HCT116 (cell line): ENCODE results near the gene RANBP10. TPM values are rescaled to one million over a fixed set of nuclear protein-coding genes. Genes with fewer than 3 reads are reported as not detected.

Source experiments
- ATAC-seq: fragments of 200-7000 bp; cut with Tn5 transposase; 2 replicates; pipeline ENCODE4 v1.9.1; 2020; ENCODE audit warnings: mild to moderate bottlenecking, moderate library complexity
- BruUV-seq: library from RNA; stranded (reverse); fragments of 400-500 nt; replicated peaks from 2 replicates; lab custom pipeline; 2021; lab: Mats Ljungman, UMichigan
- CTCF ChIA-PET: fragments of 300-600 bp; sonication (Branson Sonifier 250); formaldehyde crosslinking; loops from one replicate; lab custom pipeline; 2021; ENCODE audit warnings: antibody characterized with exemption; lab: Charles Lee
- POLR2A ChIA-PET: fragments of 300-600, 350-600 bp; sonication (Branson Sonifier 250); formaldehyde crosslinking; loops from one replicate; lab custom pipeline; 2021; ENCODE audit warnings: antibody characterized with exemption; lab: Charles Lee
- RAD21 ChIA-PET, 2 experiments: fragments of 300-600 bp; sonication (Branson Sonifier 250); formaldehyde crosslinking; loops; one replicate each; lab custom pipeline; 2023; ENCODE audit warnings: low total read pairs in 2 of 2; ENCODE audit not compliant: uncharacterized antibody in 2 of 2, unreplicated experiment in 2 of 2, low non-redundant PET in 1 of 2; lab: Charles Lee
- DNase-seq: peaks from one replicate; pipeline ENCODE4 v3.0.0-alpha.2; 2010; ENCODE audit warnings: low read depth, low spot score
- H2AFZ ChIP-seq: fragments of 200-600 bp; shearing (Covaris generic), sonication (generic); 2 replicates; pipeline ENCODE4 v1.6.1; 2017; ENCODE audit warnings: low read depth, mixed run types, mixed read lengths, antibody characterized with exemption, low read length; ENCODE audit not compliant: poor library complexity, severe bottlenecking
- H3K27ac ChIP-seq: 2 replicates; pipeline ENCODE4 v1.5.1; 2012; ENCODE audit warnings: low read depth, low read length
- H3K27me3 ChIP-seq: fragments of 200-600 bp; sonication (generic); 2 replicates; pipeline ENCODE4 v1.6.1; 2016; ENCODE audit warnings: mixed run types, low read length, mixed read lengths; ENCODE audit not compliant: insufficient read depth
- H3K36me3 ChIP-seq, 2 experiments: fragments of 200-500 bp in 1 of 2; fragments of 200-600 bp in 1 of 2; sonication (Bioruptor generic) in 1 of 2; sonication (generic) in 1 of 2; 2 replicates each; pipeline versions ENCODE4 v1.5.1 to v1.6.1; 2014 to 2016; ENCODE audit warnings: low read length in 2 of 2, inconsistent platforms in 1 of 2, mixed read lengths in 1 of 2, mixed run types in 1 of 2; ENCODE audit not compliant: insufficient read depth in 2 of 2, control insufficient read depth in 1 of 2
- H3K4me1 ChIP-seq, 2 experiments: fragments of 200-600 bp in 1 of 2; sonication (generic) in 1 of 2; 2 replicates each; pipeline versions ENCODE4 v1.5.1 to v1.6.1; 2012 to 2017; ENCODE audit warnings: low read length in 2 of 2, inconsistent platforms in 1 of 2, mild to moderate bottlenecking in 1 of 2, mixed read lengths in 1 of 2, mixed run types in 1 of 2, moderate library complexity in 1 of 2; ENCODE audit not compliant: insufficient read depth in 2 of 2, control insufficient read depth in 1 of 2
- H3K4me2 ChIP-seq: fragments of 200-600 bp; sonication (generic); 2 replicates; pipeline ENCODE4 v1.6.1; 2017; ENCODE audit warnings: mixed run types, low read length, mixed read lengths
- H3K4me3 ChIP-seq, 2 experiments: fragments of 200-600 bp in 1 of 2; sonication (generic) in 1 of 2; replicated peaks in 1 of 2; 2 replicates each; pipeline ENCODE4 v1.5.1; 2011 to 2016; ENCODE audit warnings: low read length in 2 of 2, control low read depth in 1 of 2, low read depth in 1 of 2, mild to moderate bottlenecking in 1 of 2, mixed read lengths in 1 of 2, mixed run types in 1 of 2
- H3K79me2 ChIP-seq: fragments of 200-600 bp; sonication (generic); 2 replicates; pipeline ENCODE4 v1.6.1; 2017; ENCODE audit warnings: mild to moderate bottlenecking, mixed run types, low read length, moderate library complexity, mixed read lengths; ENCODE audit not compliant: insufficient read depth
- H3K9ac ChIP-seq: fragments of 200-600 bp; sonication (generic); 2 replicates; pipeline ENCODE4 v1.6.1; 2016; ENCODE audit warnings: low read length, mixed read lengths
- H3K9me2 ChIP-seq: fragments of 200-600 bp; sonication (generic), shearing (Covaris generic); 2 replicates; pipeline ENCODE4 v1.6.1; 2017; ENCODE audit warnings: mixed run types, mild to moderate bottlenecking, moderate library complexity; ENCODE audit not compliant: insufficient read depth
- H3K9me3 ChIP-seq, 2 experiments: fragments of 200-500 bp in 1 of 2; fragments of 200-600 bp in 1 of 2; sonication (Bioruptor generic) in 1 of 2; sonication (generic) in 1 of 2; 2 replicates each; pipeline ENCODE4 v1.6.1; 2014 to 2017; ENCODE audit warnings: low read length in 2 of 2, mixed read lengths in 2 of 2, inconsistent platforms in 1 of 2, low read depth in 1 of 2, mild to moderate bottlenecking in 1 of 2, mixed run types in 1 of 2, moderate library complexity in 1 of 2; ENCODE audit not compliant: control insufficient read depth in 1 of 2, insufficient read depth in 1 of 2
- H4K20me1 ChIP-seq: fragments of 200-600 bp; sonication (generic), shearing (Covaris generic); 2 replicates; pipeline ENCODE4 v1.6.1; 2017; ENCODE audit warnings: mixed run types, mild to moderate bottlenecking, moderate library complexity; ENCODE audit not compliant: insufficient read depth
- CTCF ChIP-seq, 3 experiments: fragments of 200-600 bp in 1 of 3; sonication (generic) in 1 of 3; IDR thresholded peaks in 2 of 3; conservative IDR thresholded peaks in 1 of 3; 2 replicates each; pipeline ENCODE4 v1.5.1; 2012 to 2017; ENCODE audit warnings: low read depth in 2 of 3, low read length in 2 of 3, antibody characterized with exemption in 1 of 3, borderline replicate concordance in 1 of 3, control low read depth in 1 of 3, mild to moderate bottlenecking in 1 of 3, mixed read lengths in 1 of 3, mixed run types in 1 of 3, moderate library complexity in 1 of 3; ENCODE audit not compliant: insufficient read depth in 1 of 3
- EGR1 ChIP-seq: IDR thresholded peaks from 2 replicates; pipeline ENCODE4 v1.6.1; 2012; ENCODE audit warnings: low read depth
- FOSL1 ChIP-seq: IDR thresholded peaks from 2 replicates; pipeline ENCODE4 v1.6.1; 2012; ENCODE audit warnings: low read depth
- POLR2A ChIP-seq: IDR thresholded peaks from 2 replicates; pipeline ENCODE4 v1.7.0; 2011; ENCODE audit warnings: borderline replicate concordance; ENCODE audit not compliant: insufficient read depth, insufficient read length; ENCODE audit errors: extremely low read depth
- POLR2AphosphoS5 ChIP-seq: IDR thresholded peaks from 2 replicates; pipeline ENCODE4 v1.6.1; 2011; ENCODE audit warnings: mild to moderate bottlenecking, low read depth, low read length, moderate library complexity
- RAD21 ChIP-seq: IDR thresholded peaks from 2 replicates; pipeline ENCODE4 v1.6.1; 2012; ENCODE audit warnings: low read depth, mild to moderate bottlenecking
- SRF ChIP-seq: IDR thresholded peaks from 2 replicates; pipeline ENCODE4 v1.6.1; 2012; ENCODE audit warnings: low read depth
- YY1 ChIP-seq: IDR thresholded peaks from 2 replicates; pipeline ENCODE4 v1.6.1; 2011; ENCODE audit warnings: low read length, low read depth, moderate library complexity, mild to moderate bottlenecking; ENCODE audit not compliant: insufficient replicate concordance; ENCODE audit errors: extremely low read depth
- ZFX ChIP-seq: fragments of 450-650 bp; IDR thresholded peaks from 2 replicates; pipeline ENCODE4 v1.6.1; 2017
- ZNF274 ChIP-seq: fragments of 200-500 bp; sonication (Bioruptor generic); IDR thresholded peaks from 2 replicates; pipeline ENCODE4 v1.6.1; 2014; ENCODE audit warnings: mild to moderate bottlenecking, low read depth, low read length, inconsistent platforms
- intact Hi-C: fragments of 100-400 bp; cut with micrococcal nuclease; formaldehyde crosslinking; loops from 2 replicates; pipeline ENCODE4 v1.10.0; 2022
- total RNA-seq: library from RNA; stranded (reverse); gene quantifications from one replicate; pipeline ENCODE4 v1.2.1, GENCODE V29; 2021; ENCODE audit not compliant: unreplicated experiment
- TF ChIP-seq, protein P1 (sequence below): IDR thresholded peaks from 2 replicates; pipeline ENCODE4 v1.6.1; 2011; ENCODE audit warnings: mild to moderate bottlenecking, low read length, moderate library complexity; ENCODE audit not compliant: insufficient replicate concordance; ENCODE audit errors: extremely low read depth
- TF ChIP-seq, protein P2 (sequence below): IDR thresholded peaks from 2 replicates; pipeline ENCODE4 v1.6.1; 2012
- TF ChIP-seq, protein P3 (sequence below): IDR thresholded peaks from 2 replicates; pipeline ENCODE4 v1.6.1; 2012

RANBP10 gene
- total RNA-seq, 1 experiment from 2014 or later, result 16.9 TPM

DNA sequence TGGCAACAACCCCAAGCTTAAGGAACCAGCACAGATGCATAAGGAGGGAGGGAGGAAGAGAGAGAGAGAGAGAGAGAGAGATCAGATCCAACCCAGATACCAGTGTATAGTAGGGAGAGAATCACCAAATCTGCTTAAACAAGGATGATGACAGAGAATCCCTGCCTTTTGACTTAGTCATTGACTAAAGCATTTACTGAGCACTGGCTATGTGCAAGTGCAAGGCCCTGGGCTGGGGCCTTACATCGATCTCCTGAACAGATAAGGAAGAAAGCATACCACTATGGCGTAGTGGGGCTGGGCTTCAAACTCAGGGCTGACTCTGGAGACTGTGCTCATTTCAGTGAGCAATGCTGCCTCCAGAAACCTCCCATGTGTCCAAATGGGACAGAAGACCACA, 16.2 kb upstream of the RANBP10 start:
- Histone ChIP-seq H3K9me2 (no peaks in the 10 kb centered on the region), H3K4me2 (no peak overlapping the region), H3K27ac (no peak overlapping the region), H3K9me3 (no peaks in the 10 kb centered on the region), H3K9ac (no peak overlapping the region), H4K20me1 (no peaks in the 10 kb centered on the region), H3K27me3 (no peaks in the 10 kb centered on the region), H3K4me3 (no peak overlapping the region)
- no peak for ATAC-seq
- RAD21 ChIA-PET, result no interaction called here
- no peak for TF ChIP-seq ZFX
- no peak for TF ChIP-seq FOSL1
- TF ChIP-seq, protein P1, sequence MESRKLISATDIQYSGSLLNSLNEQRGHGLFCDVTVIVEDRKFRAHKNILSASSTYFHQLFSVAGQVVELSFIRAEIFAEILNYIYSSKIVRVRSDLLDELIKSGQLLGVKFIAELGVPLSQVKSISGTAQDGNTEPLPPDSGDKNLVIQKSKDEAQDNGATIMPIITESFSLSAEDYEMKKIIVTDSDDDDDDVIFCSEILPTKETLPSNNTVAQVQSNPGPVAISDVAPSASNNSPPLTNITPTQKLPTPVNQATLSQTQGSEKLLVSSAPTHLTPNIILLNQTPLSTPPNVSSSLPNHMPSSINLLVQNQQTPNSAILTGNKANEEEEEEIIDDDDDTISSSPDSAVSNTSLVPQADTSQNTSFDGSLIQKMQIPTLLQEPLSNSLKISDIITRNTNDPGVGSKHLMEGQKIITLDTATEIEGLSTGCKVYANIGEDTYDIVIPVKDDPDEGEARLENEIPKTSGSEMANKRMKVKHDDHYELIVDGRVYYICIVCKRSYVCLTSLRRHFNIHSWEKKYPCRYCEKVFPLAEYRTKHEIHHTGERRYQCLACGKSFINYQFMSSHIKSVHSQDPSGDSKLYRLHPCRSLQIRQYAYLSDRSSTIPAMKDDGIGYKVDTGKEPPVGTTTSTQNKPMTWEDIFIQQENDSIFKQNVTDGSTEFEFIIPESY, result no peak
- TF ChIP-seq SRF, result no peak
- no peak for TF ChIP-seq ZNF274
- no peak for TF ChIP-seq POLR2A
- no peak for TF ChIP-seq YY1
- TF ChIP-seq, protein P2, sequence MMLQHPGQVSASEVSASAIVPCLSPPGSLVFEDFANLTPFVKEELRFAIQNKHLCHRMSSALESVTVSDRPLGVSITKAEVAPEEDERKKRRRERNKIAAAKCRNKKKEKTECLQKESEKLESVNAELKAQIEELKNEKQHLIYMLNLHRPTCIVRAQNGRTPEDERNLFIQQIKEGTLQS, result no peak
- no peak for TF ChIP-seq CTCF (IDR thresholded peaks at IDR 0.05 in 2 of 3, conservative IDR thresholded peaks at IDR 0.05 in 1 of 3; ENCODE audit: borderline replicate concordance in 1 of 3, insufficient read depth in 1 of 3, low read depth in 2 of 3, low read length in 2 of 3)
- TF ChIP-seq, protein P3, sequence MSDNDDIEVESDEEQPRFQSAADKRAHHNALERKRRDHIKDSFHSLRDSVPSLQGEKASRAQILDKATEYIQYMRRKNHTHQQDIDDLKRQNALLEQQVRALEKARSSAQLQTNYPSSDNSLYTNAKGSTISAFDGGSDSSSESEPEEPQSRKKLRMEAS, result no peak
- no peak for TF ChIP-seq POLR2AphosphoS5
- no peak for TF ChIP-seq RAD21
- TF ChIP-seq EGR1, result no peak
- TF ChIP-seq, all 23 proteins: peak for 0
- Histone ChIP-seq H3K79me2 (no peaks in the 10 kb centered on the region), H3K36me3 (no peaks in the 10 kb centered on the region), H2AFZ (no peak overlapping the region), H3K4me1 (no peaks in the 10 kb centered on the region)
- POLR2A ChIA-PET, result no interaction called here
- no peak for DNase-seq
- intact Hi-C loops, result no loop called here
- BruUV-seq, result no TSS peak
- CTCF ChIA-PET, result no interaction called here
